GM12891 (cell line): Measurements from ENCODE around the gene PCDHGB4.

Experiments used
- DNase-seq: peaks from one replicate; pipeline ENCODE4 v3.0.0; 2011; ENCODE audit warnings: low spot score; ENCODE audit not compliant: insufficient read length
- FAIRE-seq: peaks from 2 replicates; lab custom pipeline; 2011; peaks lifted over from hg19 to GRCh38; lab: Jason Lieb, UNC
- PAX5 ChIP-seq: IDR thresholded peaks from 2 replicates; pipeline ENCODE4 v1.6.1; 2011; ENCODE audit warnings: low read length, moderate library complexity, mild to moderate bottlenecking; ENCODE audit not compliant: insufficient read depth, severe bottlenecking
- POLR2A ChIP-seq: IDR thresholded peaks from 2 replicates; pipeline ENCODE4 v1.6.1; 2011; ENCODE audit warnings: low read depth, low read length, control low read depth
- POLR2AphosphoS5 ChIP-seq: IDR thresholded peaks from 2 replicates; pipeline ENCODE4 v1.6.1; 2011; ENCODE audit warnings: low read depth, low read length, control low read depth
- POU2F2 ChIP-seq: IDR thresholded peaks from 2 replicates; pipeline ENCODE4 v1.6.1; 2011; ENCODE audit warnings: low read depth, mild to moderate bottlenecking, control low read depth, low read length, moderate library complexity
- SPI1 ChIP-seq: IDR thresholded peaks from 2 replicates; pipeline ENCODE4 v1.6.1; 2011; ENCODE audit warnings: low read depth, low read length, control low read depth
- TAF1 ChIP-seq: IDR thresholded peaks from 2 replicates; pipeline ENCODE4 v1.6.1; 2011; ENCODE audit warnings: low read depth, low read length, control low read depth

PCDHGB4 gene

GRCh38 chr5:141351591-141351990 lies 35.9 kb upstream of the PCDHGB4 start:
- no peak for TF ChIP-seq PAX5
- TF ChIP-seq POLR2AphosphoS5 = no peak
- TF ChIP-seq SPI1 = no peak
- TF ChIP-seq POLR2A = no peak
- TF ChIP-seq POU2F2 = no peak
- no peak for TF ChIP-seq TAF1
- DNase-seq (no peak), FAIRE-seq (no peak)

- TF ChIP-seq POU2F2 (no peak), POLR2AphosphoS5 (no peak)
- no peak for FAIRE-seq
- no peak for DNase-seq
Observed at GRCh38 chr5:141354900-141355469, 32.5 kb upstream of the PCDHGB4 start, which contains the start of gene PCDHGA4. Gene PCDHGA4 (plus strand): TSS chr5:141355021. CDS start chr5:141355108, 87 bp downstream.

GRCh38 chr5:141355641-141356040 lies 31.9 kb upstream of the PCDHGB4 start:
- no peak for DNase-seq
- TF ChIP-seq SPI1 (no peak), PAX5 (no peak), POU2F2 (no peak)
- FAIRE-seq = no peak

- FAIRE-seq (no peak), DNase-seq (no peak)
- TF ChIP-seq POLR2AphosphoS5 (no peak), SPI1 (no peak), TAF1 (no peak), POU2F2 (no peak), PAX5 (no peak), POLR2A (no peak)
Observed at GRCh38 chr5:141356133-141356532, 31.4 kb upstream of the PCDHGB4 start.

GRCh38 chr5:141356950-141357349 lies 30.5 kb upstream of the PCDHGB4 start:
- FAIRE-seq = no peak
- DNase-seq = no peak
- no peak for TF ChIP-seq POLR2A
- TF ChIP-seq TAF1 = no peak
- no peak for TF ChIP-seq SPI1
- TF ChIP-seq PAX5 = no peak
- TF ChIP-seq POU2F2 = no peak
- no peak for TF ChIP-seq POLR2AphosphoS5

- peak; percentile 42 for DNase-seq
- no peak for TF ChIP-seq POLR2A
- TF ChIP-seq SPI1 = no peak
- no peak for TF ChIP-seq TAF1
- no peak for TF ChIP-seq POLR2AphosphoS5
- no peak for TF ChIP-seq POU2F2
- no peak for TF ChIP-seq PAX5
- FAIRE-seq = peak; percentile 16
Observed at GRCh38 chr5:141359790-141360426, 27.6 kb upstream of the PCDHGB4 start, which contains the start of gene PCDHGB2. Gene PCDHGB2 (plus strand): TSS chr5:141359994. CDS start chr5:141360136, 142 bp downstream.

- FAIRE-seq (no peak), DNase-seq (no peak)
- TF ChIP-seq TAF1 = no peak
- TF ChIP-seq POU2F2 = no peak
- no peak for TF ChIP-seq PAX5
- no peak for TF ChIP-seq POLR2A
- no peak for TF ChIP-seq SPI1
- TF ChIP-seq POLR2AphosphoS5 = no peak
Observed at GRCh38 chr5:141360685-141361084, 26.8 kb upstream of the PCDHGB4 start.

GRCh38 chr5:141362719-141363118 lies 24.8 kb upstream of the PCDHGB4 start:
- no peak for FAIRE-seq

GRCh38 chr5:141363952-141364660 lies 23.4 kb upstream of the PCDHGB4 start, which contains the start of gene PCDHGA5:
Gene PCDHGA5 (plus strand): TSS chr5:141364162. CDS start chr5:141364331, 169 bp downstream.
- no peak for DNase-seq
- no peak for FAIRE-seq
- TF ChIP-seq POU2F2 (no peak), SPI1 (no peak), TAF1 (no peak), POLR2AphosphoS5 (no peak), POLR2A (no peak), PAX5 (no peak)

More at GRCh38 chr5:141362719-141363118, 24.8 kb upstream of the PCDHGB4 start:
- no peak for DNase-seq
- TF ChIP-seq SPI1 (no peak), TAF1 (no peak), POLR2AphosphoS5 (no peak), POU2F2 (no peak), POLR2A (no peak), PAX5 (no peak)
